Erythroblast (primary cell): ENCODE results near the gene CEP41.
A peak's percentile ranks its signal among the peaks of the same experiment; 100 is the strongest.

ENCODE experiments used
- DNase-seq, 2 experiments: peaks; one replicate each; lab custom pipeline; 2025; lab: John Stamatoyannopoulos, UW
- GATA1 ChIP-seq: IDR thresholded peaks from 2 replicates; pipeline ENCODE4 v1.6.1; 2011; ENCODE audit warnings: low read depth, mild to moderate bottlenecking, control low read depth, low read length, moderate library complexity
- POLR2A ChIP-seq: IDR thresholded peaks from 2 replicates; pipeline ENCODE4 v1.6.1; 2011; ENCODE audit warnings: mild to moderate bottlenecking, low read length

The CEP41 gene

GRCh38 chr7:130396109-130396508, 44.7 kb downstream of the CEP41 start:
- no peak for DNase-seq
- TF ChIP-seq POLR2A: no peak
- TF ChIP-seq GATA1: no peak

- no peak for DNase-seq
- TF ChIP-seq GATA1 (no peak), POLR2A (no peak)
Measured at GRCh38 chr7:130395421-130395820, 45.4 kb downstream of the CEP41 start.

- no peak for TF ChIP-seq POLR2A
- TF ChIP-seq GATA1: no peak
- peak; percentile 12 to 23 for DNase-seq
Measured at GRCh38 chr7:130394421-130395195, 46.2 kb downstream of the CEP41 start.

DNA sequence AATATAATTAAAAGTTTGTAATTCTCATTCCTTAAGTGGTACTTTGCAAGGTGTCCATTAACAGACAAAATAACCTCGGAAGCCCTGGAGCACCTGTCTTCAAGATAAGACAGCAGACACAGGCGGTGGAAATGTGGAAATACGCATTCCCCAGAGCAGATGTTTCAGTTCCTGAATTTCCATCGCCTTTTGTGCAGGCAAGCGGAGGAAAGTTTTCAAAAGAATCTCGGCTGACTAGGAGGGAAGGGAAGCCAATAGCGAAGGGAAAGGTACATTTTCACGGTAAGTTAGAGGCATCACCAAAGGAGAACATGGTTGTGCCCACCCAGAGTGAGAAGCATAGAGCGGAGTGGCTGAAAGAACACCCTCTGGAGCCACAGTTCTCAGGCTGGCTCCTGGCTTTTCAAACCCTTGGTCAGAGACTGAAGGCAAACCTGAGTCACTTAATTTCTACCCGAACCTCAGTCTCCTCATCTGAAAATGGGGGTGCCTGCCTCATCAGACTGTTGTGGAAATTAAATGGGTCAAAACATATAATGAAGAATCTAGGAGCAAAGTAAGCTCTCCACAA, 46.9 kb downstream of the CEP41 start:
- TF ChIP-seq GATA1: no peak
- no peak for TF ChIP-seq POLR2A
- DNase-seq: no peak

- DNase-seq: no peak
Measured at GRCh38 chr7:130393101-130393561, 47.7 kb downstream of the CEP41 start.

GRCh38 chr7:130390486-130390885, 50.3 kb downstream of the CEP41 start:
- TF ChIP-seq GATA1: no peak
- TF ChIP-seq POLR2A: no peak
- DNase-seq: no peak

More at GRCh38 chr7:130393101-130393561, 47.7 kb downstream of the CEP41 start:
- no peak for TF ChIP-seq POLR2A
- no peak for TF ChIP-seq GATA1

- no peak for DNase-seq
- TF ChIP-seq GATA1: no peak
- TF ChIP-seq POLR2A: no peak
Measured at GRCh38 chr7:130388671-130389070, 52.1 kb downstream of the CEP41 start.

DNA sequence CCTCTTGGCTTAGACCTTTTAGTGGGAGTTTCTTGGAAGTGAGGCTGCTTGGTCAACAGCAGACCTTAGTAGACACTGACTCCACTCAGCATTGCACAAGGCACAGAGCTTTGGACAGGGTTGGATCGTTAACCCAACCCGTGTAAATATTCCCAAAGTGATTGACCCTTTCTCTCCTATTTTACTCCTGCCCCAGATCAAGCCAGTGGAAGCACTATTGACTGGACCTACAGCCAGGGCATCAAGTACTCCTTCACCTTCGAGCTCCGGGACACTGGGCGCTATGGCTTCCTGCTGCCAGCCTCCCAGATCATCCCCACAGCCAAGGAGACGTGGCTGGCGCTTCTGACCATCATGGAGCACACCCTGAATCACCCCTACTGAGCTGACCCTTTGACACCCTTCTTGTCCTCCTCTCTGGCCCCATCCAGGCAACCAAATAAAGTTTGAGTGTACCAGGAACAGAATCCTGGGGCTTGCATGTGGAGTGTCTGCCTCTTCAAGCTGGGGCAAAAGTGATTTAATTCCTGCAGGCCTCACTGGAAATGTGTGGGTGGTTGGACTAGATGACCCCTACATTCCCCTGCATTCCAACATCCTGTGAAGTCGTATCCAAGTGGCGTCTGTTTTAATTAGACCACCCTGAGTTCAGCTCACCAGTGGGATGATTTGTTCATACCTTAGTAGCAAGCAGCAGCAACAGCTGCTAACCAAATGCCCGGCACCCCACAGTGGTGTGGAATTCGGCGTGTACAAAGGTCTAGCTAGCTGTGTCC, 53.0 kb downstream of the CEP41 start:
- no peak for DNase-seq

GRCh38 chr7:130387306-130387627, 53.5 kb downstream of the CEP41 start:
- TF ChIP-seq GATA1: no peak
- TF ChIP-seq POLR2A: no peak
- DNase-seq: no peak

More for the DNA sequence above, 53.0 kb downstream of the CEP41 start:
- TF ChIP-seq GATA1: no peak
- no peak for TF ChIP-seq POLR2A

GRCh38 chr7:130386876-130387275, 53.9 kb downstream of the CEP41 start:
- no peak for TF ChIP-seq POLR2A
- TF ChIP-seq GATA1: no peak
- no peak for DNase-seq

DNA sequence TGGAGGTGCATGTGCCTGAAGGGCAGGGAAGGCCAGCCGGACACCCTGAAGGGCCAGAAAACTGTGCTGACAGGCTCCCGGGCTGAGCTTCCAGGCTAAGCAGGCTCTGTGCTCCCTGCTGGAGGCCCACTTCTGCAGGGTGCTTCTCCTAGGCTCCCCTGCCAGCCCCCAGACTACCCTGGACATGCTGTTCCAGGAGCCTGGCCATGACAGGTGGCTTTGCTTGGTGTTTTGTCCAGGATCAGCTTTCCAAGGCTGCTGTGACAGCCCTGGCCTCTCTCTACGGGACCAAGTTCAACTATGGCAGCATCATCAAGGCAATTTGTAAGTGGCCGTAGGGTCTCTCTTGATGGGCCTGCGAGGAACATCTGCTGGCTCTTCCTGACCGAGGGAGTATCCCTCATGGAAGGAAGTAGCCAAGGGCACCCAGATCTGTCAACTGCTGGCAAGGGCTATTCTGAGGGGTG, 55.2 kb downstream of the CEP41 start:
- DNase-seq: no peak
- TF ChIP-seq GATA1 (no peak), POLR2A (no peak)

DNA sequence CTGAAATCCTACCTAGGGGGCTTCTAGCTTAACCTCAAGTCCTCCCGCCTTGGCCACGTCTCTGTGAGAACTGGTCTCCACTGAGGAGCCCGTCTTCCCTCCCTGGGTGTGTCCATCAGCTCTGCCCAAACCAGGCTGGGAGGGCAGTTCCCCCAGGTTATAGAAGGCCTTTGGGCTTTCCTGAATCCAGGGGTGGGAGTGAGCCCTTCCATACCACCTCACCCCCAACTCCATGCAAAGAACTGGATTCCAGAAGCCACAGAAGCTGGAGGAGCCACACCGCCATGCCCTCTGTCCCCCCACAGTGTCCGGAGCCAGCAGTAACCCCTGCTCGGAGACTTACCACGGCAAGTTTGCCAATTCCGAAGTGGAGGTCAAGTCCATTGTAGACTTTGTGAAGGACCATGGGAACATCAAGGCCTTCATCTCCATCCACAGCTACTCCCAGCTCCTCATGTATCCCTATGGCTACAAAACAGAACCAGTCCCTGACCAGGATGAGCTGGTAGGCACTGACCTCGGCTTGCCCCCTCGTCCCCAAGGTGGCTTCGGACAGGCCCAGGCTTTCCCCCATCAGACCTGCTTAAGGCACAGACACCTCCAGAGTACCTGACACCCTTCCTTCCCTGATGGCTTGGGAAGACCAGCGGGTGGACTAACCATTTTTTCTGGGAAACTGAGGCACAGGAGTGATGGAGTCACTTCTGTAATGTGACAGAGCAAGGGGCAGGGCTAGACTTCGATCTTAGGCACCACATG, 55.8 kb downstream of the CEP41 start:
- no peak for DNase-seq
- no peak for TF ChIP-seq POLR2A

GRCh38 chr7:130384371-130384801, 56.4 kb downstream of the CEP41 start:
- TF ChIP-seq GATA1: no peak
- no peak for TF ChIP-seq POLR2A
- no peak for DNase-seq
